HG02678 (cell line): ENCODE data around the gene RNF208.

Source experiments
- ATAC-seq: cut with Tn5 transposase; IDR thresholded peaks from one replicate; pipeline ENCODE4 v1.9.1; 2021; ENCODE audit warnings: mild to moderate bottlenecking, moderate library complexity; ENCODE audit not compliant: unreplicated experiment

Gene RNF208

GRCh38 chr9:137193771-137194170 lies 28.3 kb downstream of the RNF208 start:
- no peak for ATAC-seq

- no peak for ATAC-seq
Observed at GRCh38 chr9:137192859-137193258, 29.2 kb downstream of the RNF208 start.

- no peak for ATAC-seq
Observed at GRCh38 chr9:137192448-137192780, 29.6 kb downstream of the RNF208 start.

GRCh38 chr9:137191691-137192447 lies 30.2 kb downstream of the RNF208 start:
- no peak for ATAC-seq

- ATAC-seq: no peak
Observed at GRCh38 chr9:137191245-137191644, 30.8 kb downstream of the RNF208 start.

GRCh38 chr9:137190315-137190856 lies 31.7 kb downstream of the RNF208 start:
- no peak for ATAC-seq

GRCh38 chr9:137189297-137190295 lies 32.4 kb downstream of the RNF208 start:
- ATAC-seq: no peak

GRCh38 chr9:137188490-137189296 lies 33.3 kb downstream of the RNF208 start, which contains the start of the genes ANAPC2 and SSNA1:
ANAPC2 (minus strand) TSS chr9:137188560; CDS start chr9:137188532, 28 bp downstream.
SSNA1 (plus strand) TSS chr9:137188676; CDS start chr9:137188727, 51 bp downstream.
- ATAC-seq: peak; percentile 77

- no peak for ATAC-seq
Observed at GRCh38 chr9:137188086-137188489, 34.0 kb downstream of the RNF208 start.

- ATAC-seq: no peak
Observed at GRCh38 chr9:137187386-137187785, 34.7 kb downstream of the RNF208 start.

GRCh38 chr9:137186385-137186784 lies 35.7 kb downstream of the RNF208 start:
- ATAC-seq: no peak

GRCh38 chr9:137185921-137186320 lies 36.1 kb downstream of the RNF208 start:
- no peak for ATAC-seq

GRCh38 chr9:137184881-137185660 lies 37.0 kb downstream of the RNF208 start:
- ATAC-seq: no peak

- no peak for ATAC-seq
Observed at GRCh38 chr9:137183980-137184595, 38.0 kb downstream of the RNF208 start.

- ATAC-seq: no peak
Observed at GRCh38 chr9:137182836-137183235, 39.2 kb downstream of the RNF208 start.

GRCh38 chr9:137181680-137182079 lies 40.4 kb downstream of the RNF208 start:
- no peak for ATAC-seq

GRCh38 chr9:137180491-137180890 lies 41.5 kb downstream of the RNF208 start:
- no peak for ATAC-seq

- no peak for ATAC-seq
Observed at GRCh38 chr9:137179761-137180160, 42.3 kb downstream of the RNF208 start.

- ATAC-seq: no peak
Observed at GRCh38 chr9:137178939-137179630, 43.0 kb downstream of the RNF208 start.
